ENCODE measurements around the gene GSTA4. TPM values are rescaled to one million over a fixed set of nuclear protein-coding genes. Genes with fewer than 3 reads are reported as not detected.

GSTA4 gene
- total RNA-seq, 1 donor from 2014 or later: 5.5 TPM

Other genes starting within 250 kb of the GSTA4 start
- 45.2 TPM for gene GSTA2, start 231.8 kb downstream of the GSTA4 start, total RNA-seq
- 811 TPM for gene GSTA1, start 191.5 kb downstream of the GSTA4 start, total RNA-seq
- not detected for gene GSTA5, start 154.5 kb downstream of the GSTA4 start, total RNA-seq
- gene GSTA3, start 85.6 kb downstream of the GSTA4 start, total RNA-seq: not detected
- 5.5 TPM for gene CILK1, start 66.5 kb upstream of the GSTA4 start, total RNA-seq
- 70.2 TPM for gene FBXO9, start 70.1 kb upstream of the GSTA4 start, total RNA-seq
- not detected for gene GCM1, start 153.6 kb upstream of the GSTA4 start, total RNA-seq